ENCODE results near the gene GALNT13.

DNA sequence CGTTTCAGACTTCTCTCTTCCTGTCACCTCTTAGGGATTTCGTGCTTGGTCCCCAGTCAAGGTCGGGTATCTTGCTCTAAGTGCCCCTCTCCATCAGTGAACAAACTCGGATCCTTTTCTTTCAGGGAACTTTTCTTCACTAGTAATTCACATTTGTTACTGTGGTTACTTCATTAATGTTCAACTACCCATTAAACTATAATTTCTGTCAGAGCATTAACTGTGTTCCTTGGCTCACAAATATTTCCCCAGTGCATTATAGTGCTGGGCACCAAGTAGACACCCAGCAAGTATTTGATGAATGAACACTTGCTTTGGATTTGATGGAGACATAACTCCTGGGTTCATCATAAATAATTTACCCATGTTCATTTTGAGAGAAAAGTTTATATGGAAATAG lies 617.1 kb downstream of the GALNT13 start:
- TF ChIP-seq, protein P1, sequence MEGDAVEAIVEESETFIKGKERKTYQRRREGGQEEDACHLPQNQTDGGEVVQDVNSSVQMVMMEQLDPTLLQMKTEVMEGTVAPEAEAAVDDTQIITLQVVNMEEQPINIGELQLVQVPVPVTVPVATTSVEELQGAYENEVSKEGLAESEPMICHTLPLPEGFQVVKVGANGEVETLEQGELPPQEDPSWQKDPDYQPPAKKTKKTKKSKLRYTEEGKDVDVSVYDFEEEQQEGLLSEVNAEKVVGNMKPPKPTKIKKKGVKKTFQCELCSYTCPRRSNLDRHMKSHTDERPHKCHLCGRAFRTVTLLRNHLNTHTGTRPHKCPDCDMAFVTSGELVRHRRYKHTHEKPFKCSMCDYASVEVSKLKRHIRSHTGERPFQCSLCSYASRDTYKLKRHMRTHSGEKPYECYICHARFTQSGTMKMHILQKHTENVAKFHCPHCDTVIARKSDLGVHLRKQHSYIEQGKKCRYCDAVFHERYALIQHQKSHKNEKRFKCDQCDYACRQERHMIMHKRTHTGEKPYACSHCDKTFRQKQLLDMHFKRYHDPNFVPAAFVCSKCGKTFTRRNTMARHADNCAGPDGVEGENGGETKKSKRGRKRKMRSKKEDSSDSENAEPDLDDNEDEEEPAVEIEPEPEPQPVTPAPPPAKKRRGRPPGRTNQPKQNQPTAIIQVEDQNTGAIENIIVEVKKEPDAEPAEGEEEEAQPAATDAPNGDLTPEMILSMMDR (IDR thresholded peaks at IDR 0.05; ENCODE audit: insufficient read depth, low read depth, low read length), result no peak
- no peak for TF ChIP-seq EZH2 (IDR thresholded peaks at IDR 0.05; ENCODE audit: insufficient read depth, low read length)
